ENCODE results near the gene CMPK1.

DNA sequence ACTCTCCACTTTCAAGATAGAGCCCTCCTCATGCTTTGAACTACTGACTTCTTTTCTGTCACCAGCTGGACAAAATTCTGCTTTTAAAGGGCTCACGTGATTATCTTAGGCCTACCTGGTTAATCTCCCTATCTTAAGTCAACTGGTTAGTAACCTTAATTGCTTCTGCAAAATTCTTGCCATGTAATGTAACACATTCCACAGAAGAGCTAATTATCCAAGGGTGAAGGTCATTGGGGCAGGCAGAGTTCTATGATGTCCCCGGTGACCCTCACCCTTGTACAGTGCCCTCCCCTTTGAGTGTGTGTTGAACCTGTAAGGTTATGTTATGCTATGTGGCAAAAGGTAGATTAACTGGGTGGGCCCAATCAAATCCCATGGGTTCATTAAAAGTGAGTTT, 57.3 kb downstream of the CMPK1 start:
- TF ChIP-seq, protein P1, sequence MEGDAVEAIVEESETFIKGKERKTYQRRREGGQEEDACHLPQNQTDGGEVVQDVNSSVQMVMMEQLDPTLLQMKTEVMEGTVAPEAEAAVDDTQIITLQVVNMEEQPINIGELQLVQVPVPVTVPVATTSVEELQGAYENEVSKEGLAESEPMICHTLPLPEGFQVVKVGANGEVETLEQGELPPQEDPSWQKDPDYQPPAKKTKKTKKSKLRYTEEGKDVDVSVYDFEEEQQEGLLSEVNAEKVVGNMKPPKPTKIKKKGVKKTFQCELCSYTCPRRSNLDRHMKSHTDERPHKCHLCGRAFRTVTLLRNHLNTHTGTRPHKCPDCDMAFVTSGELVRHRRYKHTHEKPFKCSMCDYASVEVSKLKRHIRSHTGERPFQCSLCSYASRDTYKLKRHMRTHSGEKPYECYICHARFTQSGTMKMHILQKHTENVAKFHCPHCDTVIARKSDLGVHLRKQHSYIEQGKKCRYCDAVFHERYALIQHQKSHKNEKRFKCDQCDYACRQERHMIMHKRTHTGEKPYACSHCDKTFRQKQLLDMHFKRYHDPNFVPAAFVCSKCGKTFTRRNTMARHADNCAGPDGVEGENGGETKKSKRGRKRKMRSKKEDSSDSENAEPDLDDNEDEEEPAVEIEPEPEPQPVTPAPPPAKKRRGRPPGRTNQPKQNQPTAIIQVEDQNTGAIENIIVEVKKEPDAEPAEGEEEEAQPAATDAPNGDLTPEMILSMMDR (IDR thresholded peaks at IDR 0.05; ENCODE audit: poor library complexity, severe bottlenecking), result no peak
- TF ChIP-seq POLR2AphosphoS5 (IDR thresholded peaks at IDR 0.05) (no peak), EZH2 (IDR thresholded peaks at IDR 0.05; ENCODE audit: borderline replicate concordance, insufficient read depth, low read length, poor library complexity, severe bottlenecking) (no peak), EP300 (conservative IDR thresholded peaks at IDR 0.05; ENCODE audit: poor library complexity, severe bottlenecking) (no peak), MXI1 (conservative IDR thresholded peaks at IDR 0.05; ENCODE audit: poor library complexity, severe bottlenecking) (no peak), RAD21 (conservative IDR thresholded peaks at IDR 0.05) (no peak), TAF1 (IDR thresholded peaks at IDR 0.05; ENCODE audit: low read depth) (no peak), SMC3 (conservative IDR thresholded peaks at IDR 0.05; ENCODE audit: poor library complexity) (no peak)
